ENCODE measurements around the gene FXYD4. TPM values are rescaled to one million over a fixed set of nuclear protein-coding genes. Genes with fewer than 3 reads are reported as not detected.

The FXYD4 gene
- polyA plus RNA-seq, 1 of the 3 experiments (the other 2 are of a cell fraction), result not detected

- no peak overlapping the region for H3K27ac ChIP-seq (ENCODE audit: low read depth in 2 of 2, low read length in 1 of 2)
- no peak overlapping the region for H2AFZ ChIP-seq (ENCODE audit: low read depth)
- H3K9me3 ChIP-seq, result no peaks in the 10 kb centered on the region
- no peak for DNase-seq
- peaks cover 54% of the 10 kb centered on the region for H4K20me1 ChIP-seq (ENCODE audit: insufficient read depth)
- no peak overlapping the region for H3K4me3 ChIP-seq (ENCODE audit: low read depth in 2 of 2, low read length in 1 of 2)
- no peak overlapping the region for H3K4me2 ChIP-seq
- TF ChIP-seq, protein P1, sequence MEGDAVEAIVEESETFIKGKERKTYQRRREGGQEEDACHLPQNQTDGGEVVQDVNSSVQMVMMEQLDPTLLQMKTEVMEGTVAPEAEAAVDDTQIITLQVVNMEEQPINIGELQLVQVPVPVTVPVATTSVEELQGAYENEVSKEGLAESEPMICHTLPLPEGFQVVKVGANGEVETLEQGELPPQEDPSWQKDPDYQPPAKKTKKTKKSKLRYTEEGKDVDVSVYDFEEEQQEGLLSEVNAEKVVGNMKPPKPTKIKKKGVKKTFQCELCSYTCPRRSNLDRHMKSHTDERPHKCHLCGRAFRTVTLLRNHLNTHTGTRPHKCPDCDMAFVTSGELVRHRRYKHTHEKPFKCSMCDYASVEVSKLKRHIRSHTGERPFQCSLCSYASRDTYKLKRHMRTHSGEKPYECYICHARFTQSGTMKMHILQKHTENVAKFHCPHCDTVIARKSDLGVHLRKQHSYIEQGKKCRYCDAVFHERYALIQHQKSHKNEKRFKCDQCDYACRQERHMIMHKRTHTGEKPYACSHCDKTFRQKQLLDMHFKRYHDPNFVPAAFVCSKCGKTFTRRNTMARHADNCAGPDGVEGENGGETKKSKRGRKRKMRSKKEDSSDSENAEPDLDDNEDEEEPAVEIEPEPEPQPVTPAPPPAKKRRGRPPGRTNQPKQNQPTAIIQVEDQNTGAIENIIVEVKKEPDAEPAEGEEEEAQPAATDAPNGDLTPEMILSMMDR (IDR thresholded peaks at IDR 0.05), result no peak
- no peak for TF ChIP-seq YY1 (IDR thresholded peaks at IDR 0.05; ENCODE audit: low read depth)
- peaks cover 37% of the 10 kb centered on the region for H3F3A ChIP-seq (replicated peaks; ENCODE audit: insufficient read depth)
- H3K36me3 ChIP-seq (replicated peaks in 1 of 2; ENCODE audit: control insufficient read depth in 1 of 2, insufficient read depth in 2 of 2, low read length in 1 of 2), result peaks cover 44% of the 10 kb centered on the region in 2 experiments
- H3K9ac ChIP-seq, result no peak overlapping the region
- ChIA-PET CTCF (interaction anchor here (0.8 kb wide), 1 partner anchor 119 kb away, joined by 3 read pairs; no protein-coding TSS in a partner anchor), POLR2A (interaction anchor here (1.7 kb wide), 1 partner anchor 11 kb away, joined by 4 read pairs; no protein-coding TSS in a partner anchor)
- H3K4me1 ChIP-seq (ENCODE audit: control insufficient read depth in 1 of 2, insufficient read depth in 2 of 2, low read depth in 1 of 2, low read length in 1 of 2), result no peaks in the 10 kb centered on the region
- no peaks in the 10 kb centered on the region for H3K27me3 ChIP-seq (ENCODE audit: insufficient read depth)
- peaks cover 17% of the 10 kb centered on the region for H3K79me2 ChIP-seq (ENCODE audit: insufficient read depth)
- no peaks in the 10 kb centered on the region for H3K9me2 ChIP-seq
- 90% methylated on average over 8 of the region's 10 CpGs for WGBS (ENCODE audit: low lambda C conversion rate)
Observed at GRCh38 chr10:43384252-43385221, 13.1 kb downstream of the FXYD4 start.

- peaks cover 39% of the 10 kb centered on the region for H3F3A ChIP-seq (replicated peaks; ENCODE audit: insufficient read depth)
- peaks cover 63% of the 10 kb centered on the region for H4K20me1 ChIP-seq (ENCODE audit: insufficient read depth)
- DNase-seq, result no peak
- no peak overlapping the region for H3K4me2 ChIP-seq
- no peaks in the 10 kb centered on the region for H3K9me2 ChIP-seq
- H3K9me3 ChIP-seq, result no peaks in the 10 kb centered on the region
- no peak overlapping the region for H3K4me3 ChIP-seq (ENCODE audit: low read depth in 2 of 2, low read length in 1 of 2)
- no peak overlapping the region for H3K27ac ChIP-seq (ENCODE audit: low read depth in 2 of 2, low read length in 1 of 2)
- POLR2A ChIA-PET, result interaction anchor here (1.7 kb wide), 1 partner anchor 10 kb away, joined by 4 read pairs; no protein-coding TSS in a partner anchor
- peaks cover 0 to 4% of the 10 kb centered on the region in 2 experiments; a peak in 1 of 4 replicates for H3K4me1 ChIP-seq (ENCODE audit: control insufficient read depth in 1 of 2, insufficient read depth in 2 of 2, low read depth in 1 of 2, low read length in 1 of 2)
- CTCF ChIA-PET, result interaction anchor here (0.8 to 1.1 kb wide), 3 partner anchors 22 to 120 kb away, joined by 3 to 5 read pairs (median 3); no protein-coding TSS in a partner anchor
- TF ChIP-seq JUND (IDR thresholded peaks at IDR 0.05), result no peak
- no peak for TF ChIP-seq YY1 (IDR thresholded peaks at IDR 0.05; ENCODE audit: low read depth)
- TF ChIP-seq, protein P2, sequence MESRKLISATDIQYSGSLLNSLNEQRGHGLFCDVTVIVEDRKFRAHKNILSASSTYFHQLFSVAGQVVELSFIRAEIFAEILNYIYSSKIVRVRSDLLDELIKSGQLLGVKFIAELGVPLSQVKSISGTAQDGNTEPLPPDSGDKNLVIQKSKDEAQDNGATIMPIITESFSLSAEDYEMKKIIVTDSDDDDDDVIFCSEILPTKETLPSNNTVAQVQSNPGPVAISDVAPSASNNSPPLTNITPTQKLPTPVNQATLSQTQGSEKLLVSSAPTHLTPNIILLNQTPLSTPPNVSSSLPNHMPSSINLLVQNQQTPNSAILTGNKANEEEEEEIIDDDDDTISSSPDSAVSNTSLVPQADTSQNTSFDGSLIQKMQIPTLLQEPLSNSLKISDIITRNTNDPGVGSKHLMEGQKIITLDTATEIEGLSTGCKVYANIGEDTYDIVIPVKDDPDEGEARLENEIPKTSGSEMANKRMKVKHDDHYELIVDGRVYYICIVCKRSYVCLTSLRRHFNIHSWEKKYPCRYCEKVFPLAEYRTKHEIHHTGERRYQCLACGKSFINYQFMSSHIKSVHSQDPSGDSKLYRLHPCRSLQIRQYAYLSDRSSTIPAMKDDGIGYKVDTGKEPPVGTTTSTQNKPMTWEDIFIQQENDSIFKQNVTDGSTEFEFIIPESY (IDR thresholded peaks at IDR 0.05; ENCODE audit: borderline replicate concordance, low read depth), result no peak
- TF ChIP-seq MEF2A (IDR thresholded peaks at IDR 0.05; ENCODE audit: borderline replicate concordance, low read depth), result no peak
- TF ChIP-seq NFIC (IDR thresholded peaks at IDR 0.05; ENCODE audit: borderline replicate concordance), result no peak
- no peak for TF ChIP-seq RXRA (IDR thresholded peaks at IDR 0.05; ENCODE audit: borderline replicate concordance, low read depth)
- TF ChIP-seq CHD2 (IDR thresholded peaks at IDR 0.05; ENCODE audit: low read length, partially characterized antibody), result no peak
- TF ChIP-seq PBX3 (IDR thresholded peaks at IDR 0.05), result no peak
- no peak for TF ChIP-seq TEAD4 (IDR thresholded peaks at IDR 0.05; ENCODE audit: borderline replicate concordance, insufficient read depth)
- no peak for TF ChIP-seq FOXM1 (IDR thresholded peaks at IDR 0.05; ENCODE audit: low read depth)
- no peaks in the 10 kb centered on the region for H3K27me3 ChIP-seq (ENCODE audit: insufficient read depth)
- peaks cover 53 to 54% of the 10 kb centered on the region in 2 experiments for H3K36me3 ChIP-seq (replicated peaks in 1 of 2; ENCODE audit: control insufficient read depth in 1 of 2, insufficient read depth in 2 of 2, low read length in 1 of 2)
- no peak overlapping the region for H3K9ac ChIP-seq
- WGBS (ENCODE audit: low lambda C conversion rate), result 90% methylated on average over 5 of the region's 5 CpGs
- peaks cover 27% of the 10 kb centered on the region for H3K79me2 ChIP-seq (ENCODE audit: insufficient read depth)
- H2AFZ ChIP-seq (ENCODE audit: low read depth), result no peak overlapping the region
Observed at GRCh38 chr10:43385412-43386004, 14.1 kb downstream of the FXYD4 start.
